WTC11 (cell line): ENCODE results near the gene TMEM178B.

Source experiments
- CREM ChIP-seq: sonication (generic); formaldehyde crosslinking; IDR thresholded peaks from 2 replicates; pipeline ENCODE4 v1.8.1; 2022; ENCODE audit warnings: mild to moderate bottlenecking, missing genetic modification reagents, moderate library complexity
- ETV6 ChIP-seq: sonication (generic); formaldehyde crosslinking; IDR thresholded peaks from 2 replicates; pipeline ENCODE4 v1.8.1; 2022; ENCODE audit warnings: mild to moderate bottlenecking, missing genetic modification reagents
- NR1H2 ChIP-seq: sonication (generic); formaldehyde crosslinking; IDR thresholded peaks from 2 replicates; pipeline ENCODE4 v1.9.0; 2021; ENCODE audit warnings: mild to moderate bottlenecking, moderate library complexity, missing genetic modification reagents
- NR3C1 ChIP-seq: sonication (generic); formaldehyde crosslinking; conservative IDR thresholded peaks from 2 replicates; pipeline ENCODE4 v1.8.1; 2023; ENCODE audit warnings: low read depth, mild to moderate bottlenecking, missing genetic modification reagents
- TEAD4 ChIP-seq: sonication (generic); formaldehyde crosslinking; IDR thresholded peaks from 2 replicates; pipeline ENCODE4 v1.8.0; 2022; ENCODE audit warnings: mild to moderate bottlenecking, missing genetic modification reagents
- ZNF121 ChIP-seq: sonication (generic); formaldehyde crosslinking; IDR thresholded peaks from 2 replicates; pipeline ENCODE4 v1.8.0; 2023; ENCODE audit warnings: missing genetic modification reagents
- ZNF138 ChIP-seq: sonication (generic); formaldehyde crosslinking; conservative IDR thresholded peaks from 2 replicates; pipeline ENCODE4 v1.8.1; 2022; ENCODE audit warnings: mild to moderate bottlenecking, moderate library complexity, missing genetic modification reagents
- TF ChIP-seq, protein P1 (sequence below): fragments of 200-600 bp; IDR thresholded peaks from 2 replicates; pipeline ENCODE4 v1.8.0; 2022; ENCODE audit warnings: antibody characterized with exemption
- TF ChIP-seq, protein P2 (sequence below): sonication (generic); formaldehyde crosslinking; IDR thresholded peaks from 2 replicates; pipeline ENCODE4 v1.8.0; 2022; ENCODE audit warnings: missing genetic modification reagents
- TF ChIP-seq, protein P3 (sequence below): sonication (generic); formaldehyde crosslinking; IDR thresholded peaks from 2 replicates; pipeline ENCODE4 v1.8.0; 2022; ENCODE audit warnings: mild to moderate bottlenecking, missing genetic modification reagents
- TF ChIP-seq, protein P4 (sequence below): sonication (generic); formaldehyde crosslinking; conservative IDR thresholded peaks from 2 replicates; pipeline ENCODE4 v1.8.1; 2023; ENCODE audit warnings: mild to moderate bottlenecking, low read depth, missing genetic modification reagents, moderate library complexity
- TF ChIP-seq, protein P5 (sequence below): sonication (generic); formaldehyde crosslinking; IDR thresholded peaks from 2 replicates; pipeline ENCODE4 v1.8.1; 2023; ENCODE audit warnings: mild to moderate bottlenecking, missing genetic modification reagents, moderate library complexity
- TF ChIP-seq, protein P6 (sequence below): sonication (generic); formaldehyde crosslinking; conservative IDR thresholded peaks from 2 replicates; pipeline ENCODE4 v1.8.1; 2022; ENCODE audit warnings: mild to moderate bottlenecking, missing genetic modification reagents
- TF ChIP-seq, protein P7 (sequence below): sonication (generic); formaldehyde crosslinking; IDR thresholded peaks from 2 replicates; pipeline ENCODE4 v1.8.1; 2023; ENCODE audit warnings: mild to moderate bottlenecking, missing genetic modification reagents, borderline replicate concordance

DNA sequence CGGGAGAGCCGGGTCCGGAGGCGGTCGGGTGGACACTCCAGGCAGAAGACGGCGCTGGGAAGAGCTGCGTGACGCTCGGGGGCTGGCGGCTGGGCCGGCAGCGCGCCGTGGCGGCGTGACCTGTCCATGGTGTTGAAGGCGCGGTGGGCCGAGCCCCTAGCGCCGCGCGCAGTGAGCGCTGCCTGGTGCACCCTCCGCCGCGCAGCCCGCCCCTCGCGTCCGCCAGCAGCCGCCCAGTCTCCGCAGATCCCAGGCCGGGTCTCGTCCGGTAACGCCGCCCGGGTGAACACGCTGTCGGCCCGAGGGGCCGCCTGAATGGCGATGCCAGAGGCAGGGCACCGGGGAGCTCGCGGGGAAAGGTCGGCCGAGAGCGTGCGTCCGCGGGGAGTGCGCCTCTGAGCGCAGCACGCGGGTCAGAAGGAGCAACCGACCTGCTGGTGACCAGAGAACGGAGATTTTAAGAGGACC is 657 bp upstream of the TMEM178B start:
- TF ChIP-seq, protein P1, sequence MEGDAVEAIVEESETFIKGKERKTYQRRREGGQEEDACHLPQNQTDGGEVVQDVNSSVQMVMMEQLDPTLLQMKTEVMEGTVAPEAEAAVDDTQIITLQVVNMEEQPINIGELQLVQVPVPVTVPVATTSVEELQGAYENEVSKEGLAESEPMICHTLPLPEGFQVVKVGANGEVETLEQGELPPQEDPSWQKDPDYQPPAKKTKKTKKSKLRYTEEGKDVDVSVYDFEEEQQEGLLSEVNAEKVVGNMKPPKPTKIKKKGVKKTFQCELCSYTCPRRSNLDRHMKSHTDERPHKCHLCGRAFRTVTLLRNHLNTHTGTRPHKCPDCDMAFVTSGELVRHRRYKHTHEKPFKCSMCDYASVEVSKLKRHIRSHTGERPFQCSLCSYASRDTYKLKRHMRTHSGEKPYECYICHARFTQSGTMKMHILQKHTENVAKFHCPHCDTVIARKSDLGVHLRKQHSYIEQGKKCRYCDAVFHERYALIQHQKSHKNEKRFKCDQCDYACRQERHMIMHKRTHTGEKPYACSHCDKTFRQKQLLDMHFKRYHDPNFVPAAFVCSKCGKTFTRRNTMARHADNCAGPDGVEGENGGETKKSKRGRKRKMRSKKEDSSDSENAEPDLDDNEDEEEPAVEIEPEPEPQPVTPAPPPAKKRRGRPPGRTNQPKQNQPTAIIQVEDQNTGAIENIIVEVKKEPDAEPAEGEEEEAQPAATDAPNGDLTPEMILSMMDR: no peak
- TF ChIP-seq, protein P2, sequence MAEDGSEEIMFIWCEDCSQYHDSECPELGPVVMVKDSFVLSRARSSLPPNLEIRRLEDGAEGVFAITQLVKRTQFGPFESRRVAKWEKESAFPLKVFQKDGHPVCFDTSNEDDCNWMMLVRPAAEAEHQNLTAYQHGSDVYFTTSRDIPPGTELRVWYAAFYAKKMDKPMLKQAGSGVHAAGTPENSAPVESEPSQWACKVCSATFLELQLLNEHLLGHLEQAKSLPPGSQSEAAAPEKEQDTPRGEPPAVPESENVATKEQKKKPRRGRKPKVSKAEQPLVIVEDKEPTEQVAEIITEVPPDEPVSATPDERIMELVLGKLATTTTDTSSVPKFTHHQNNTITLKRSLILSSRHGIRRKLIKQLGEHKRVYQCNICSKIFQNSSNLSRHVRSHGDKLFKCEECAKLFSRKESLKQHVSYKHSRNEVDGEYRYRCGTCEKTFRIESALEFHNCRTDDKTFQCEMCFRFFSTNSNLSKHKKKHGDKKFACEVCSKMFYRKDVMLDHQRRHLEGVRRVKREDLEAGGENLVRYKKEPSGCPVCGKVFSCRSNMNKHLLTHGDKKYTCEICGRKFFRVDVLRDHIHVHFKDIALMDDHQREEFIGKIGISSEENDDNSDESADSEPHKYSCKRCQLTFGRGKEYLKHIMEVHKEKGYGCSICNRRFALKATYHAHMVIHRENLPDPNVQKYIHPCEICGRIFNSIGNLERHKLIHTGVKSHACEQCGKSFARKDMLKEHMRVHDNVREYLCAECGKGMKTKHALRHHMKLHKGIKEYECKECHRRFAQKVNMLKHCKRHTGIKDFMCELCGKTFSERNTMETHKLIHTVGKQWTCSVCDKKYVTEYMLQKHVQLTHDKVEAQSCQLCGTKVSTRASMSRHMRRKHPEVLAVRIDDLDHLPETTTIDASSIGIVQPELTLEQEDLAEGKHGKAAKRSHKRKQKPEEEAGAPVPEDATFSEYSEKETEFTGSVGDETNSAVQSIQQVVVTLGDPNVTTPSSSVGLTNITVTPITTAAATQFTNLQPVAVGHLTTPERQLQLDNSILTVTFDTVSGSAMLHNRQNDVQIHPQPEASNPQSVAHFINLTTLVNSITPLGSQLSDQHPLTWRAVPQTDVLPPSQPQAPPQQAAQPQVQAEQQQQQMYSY (CRISPR knock-in tag): no peak
- TF ChIP-seq NR3C1: no peak
- TF ChIP-seq CREM (CRISPR knock-in tag): no peak
- TF ChIP-seq, protein P3, sequence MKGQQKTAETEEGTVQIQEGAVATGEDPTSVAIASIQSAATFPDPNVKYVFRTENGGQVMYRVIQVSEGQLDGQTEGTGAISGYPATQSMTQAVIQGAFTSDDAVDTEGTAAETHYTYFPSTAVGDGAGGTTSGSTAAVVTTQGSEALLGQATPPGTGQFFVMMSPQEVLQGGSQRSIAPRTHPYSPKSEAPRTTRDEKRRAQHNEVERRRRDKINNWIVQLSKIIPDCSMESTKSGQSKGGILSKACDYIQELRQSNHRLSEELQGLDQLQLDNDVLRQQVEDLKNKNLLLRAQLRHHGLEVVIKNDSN (CRISPR knock-in tag): no peak
- 0 out of 2 replicates have a peak, but pooled peaks have one; percentile 18 for TF ChIP-seq ZNF138 (CRISPR knock-in tag)
- TF ChIP-seq TEAD4 (CRISPR knock-in tag): peak; percentile 37; the same call in 1 of the 2 replicates
- TF ChIP-seq, protein P4, sequence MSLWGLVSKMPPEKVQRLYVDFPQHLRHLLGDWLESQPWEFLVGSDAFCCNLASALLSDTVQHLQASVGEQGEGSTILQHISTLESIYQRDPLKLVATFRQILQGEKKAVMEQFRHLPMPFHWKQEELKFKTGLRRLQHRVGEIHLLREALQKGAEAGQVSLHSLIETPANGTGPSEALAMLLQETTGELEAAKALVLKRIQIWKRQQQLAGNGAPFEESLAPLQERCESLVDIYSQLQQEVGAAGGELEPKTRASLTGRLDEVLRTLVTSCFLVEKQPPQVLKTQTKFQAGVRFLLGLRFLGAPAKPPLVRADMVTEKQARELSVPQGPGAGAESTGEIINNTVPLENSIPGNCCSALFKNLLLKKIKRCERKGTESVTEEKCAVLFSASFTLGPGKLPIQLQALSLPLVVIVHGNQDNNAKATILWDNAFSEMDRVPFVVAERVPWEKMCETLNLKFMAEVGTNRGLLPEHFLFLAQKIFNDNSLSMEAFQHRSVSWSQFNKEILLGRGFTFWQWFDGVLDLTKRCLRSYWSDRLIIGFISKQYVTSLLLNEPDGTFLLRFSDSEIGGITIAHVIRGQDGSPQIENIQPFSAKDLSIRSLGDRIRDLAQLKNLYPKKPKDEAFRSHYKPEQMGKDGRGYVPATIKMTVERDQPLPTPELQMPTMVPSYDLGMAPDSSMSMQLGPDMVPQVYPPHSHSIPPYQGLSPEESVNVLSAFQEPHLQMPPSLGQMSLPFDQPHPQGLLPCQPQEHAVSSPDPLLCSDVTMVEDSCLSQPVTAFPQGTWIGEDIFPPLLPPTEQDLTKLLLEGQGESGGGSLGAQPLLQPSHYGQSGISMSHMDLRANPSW (CRISPR knock-in tag): no peak
- TF ChIP-seq ZNF121 (CRISPR knock-in tag): 0 out of 2 replicates have a peak, but pooled peaks have one; percentile 4
- TF ChIP-seq, protein P5, sequence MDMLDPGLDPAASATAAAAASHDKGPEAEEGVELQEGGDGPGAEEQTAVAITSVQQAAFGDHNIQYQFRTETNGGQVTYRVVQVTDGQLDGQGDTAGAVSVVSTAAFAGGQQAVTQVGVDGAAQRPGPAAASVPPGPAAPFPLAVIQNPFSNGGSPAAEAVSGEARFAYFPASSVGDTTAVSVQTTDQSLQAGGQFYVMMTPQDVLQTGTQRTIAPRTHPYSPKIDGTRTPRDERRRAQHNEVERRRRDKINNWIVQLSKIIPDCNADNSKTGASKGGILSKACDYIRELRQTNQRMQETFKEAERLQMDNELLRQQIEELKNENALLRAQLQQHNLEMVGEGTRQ (CRISPR knock-in tag): peak; percentile 23; the same call in 1 of the 2 replicates
- peak; percentile 70 for TF ChIP-seq ETV6 (CRISPR knock-in tag)
- TF ChIP-seq NR1H2 (CRISPR knock-in tag): no peak; the same call in 1 of the 2 replicates
- TF ChIP-seq, protein P6, sequence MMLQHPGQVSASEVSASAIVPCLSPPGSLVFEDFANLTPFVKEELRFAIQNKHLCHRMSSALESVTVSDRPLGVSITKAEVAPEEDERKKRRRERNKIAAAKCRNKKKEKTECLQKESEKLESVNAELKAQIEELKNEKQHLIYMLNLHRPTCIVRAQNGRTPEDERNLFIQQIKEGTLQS (CRISPR knock-in tag): no peak
- TF ChIP-seq, protein P7, sequence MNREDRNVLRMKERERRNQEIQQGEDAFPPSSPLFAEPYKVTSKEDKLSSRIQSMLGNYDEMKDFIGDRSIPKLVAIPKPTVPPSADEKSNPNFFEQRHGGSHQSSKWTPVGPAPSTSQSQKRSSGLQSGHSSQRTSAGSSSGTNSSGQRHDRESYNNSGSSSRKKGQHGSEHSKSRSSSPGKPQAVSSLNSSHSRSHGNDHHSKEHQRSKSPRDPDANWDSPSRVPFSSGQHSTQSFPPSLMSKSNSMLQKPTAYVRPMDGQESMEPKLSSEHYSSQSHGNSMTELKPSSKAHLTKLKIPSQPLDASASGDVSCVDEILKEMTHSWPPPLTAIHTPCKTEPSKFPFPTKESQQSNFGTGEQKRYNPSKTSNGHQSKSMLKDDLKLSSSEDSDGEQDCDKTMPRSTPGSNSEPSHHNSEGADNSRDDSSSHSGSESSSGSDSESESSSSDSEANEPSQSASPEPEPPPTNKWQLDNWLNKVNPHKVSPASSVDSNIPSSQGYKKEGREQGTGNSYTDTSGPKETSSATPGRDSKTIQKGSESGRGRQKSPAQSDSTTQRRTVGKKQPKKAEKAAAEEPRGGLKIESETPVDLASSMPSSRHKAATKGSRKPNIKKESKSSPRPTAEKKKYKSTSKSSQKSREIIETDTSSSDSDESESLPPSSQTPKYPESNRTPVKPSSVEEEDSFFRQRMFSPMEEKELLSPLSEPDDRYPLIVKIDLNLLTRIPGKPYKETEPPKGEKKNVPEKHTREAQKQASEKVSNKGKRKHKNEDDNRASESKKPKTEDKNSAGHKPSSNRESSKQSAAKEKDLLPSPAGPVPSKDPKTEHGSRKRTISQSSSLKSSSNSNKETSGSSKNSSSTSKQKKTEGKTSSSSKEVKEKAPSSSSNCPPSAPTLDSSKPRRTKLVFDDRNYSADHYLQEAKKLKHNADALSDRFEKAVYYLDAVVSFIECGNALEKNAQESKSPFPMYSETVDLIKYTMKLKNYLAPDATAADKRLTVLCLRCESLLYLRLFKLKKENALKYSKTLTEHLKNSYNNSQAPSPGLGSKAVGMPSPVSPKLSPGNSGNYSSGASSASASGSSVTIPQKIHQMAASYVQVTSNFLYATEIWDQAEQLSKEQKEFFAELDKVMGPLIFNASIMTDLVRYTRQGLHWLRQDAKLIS (CRISPR knock-in tag): no peak
